ENCODE data around the gene CLPTM1L. TPM values are rescaled to one million over a fixed set of nuclear protein-coding genes. Genes with fewer than 3 reads are reported as not detected.

CLPTM1L gene
- total RNA-seq, 4 donors from 2014 or later = 78.0 to 143 (median 104) TPM

GRCh38 chr5:1338196-1338490 lies 6.8 kb downstream of the CLPTM1L start:
- WGBS, 2 donors (ENCODE audit: low coverage in 1 of 2) = 89% methylated on average over 12 of the region's 12 CpGs; no CpG with 5 or more reads in 1 of the 2 donors
- H3K9me3 ChIP-seq = no peaks in the 10 kb centered on the region
- H3K27me3 ChIP-seq = no peaks in the 10 kb centered on the region
- H3K4me1 ChIP-seq = peaks cover under 1 to 5% (median 2%) of the 10 kb centered on the region in 4 donors
- peaks cover 0 to 34% (median 12%) of the 10 kb centered on the region in 4 donors for H3K36me3 ChIP-seq
- intact Hi-C loops (cut with DNase I; ENCODE audit: low total_unique reads) (no loop called here), in situ Hi-C loops (cut with MboI; ENCODE audit: low pct_ligation_motif_present in 1 of 4, low pct_unique_long_range_greater_than_20kb in 1 of 4, low sequenced_read_pairs in 3 of 4) (no loop called here)
- H3K4me3 ChIP-seq = no peak overlapping the region
- no peak for DNase-seq
- no peak for TF ChIP-seq POLR2AphosphoS5 (IDR thresholded peaks at IDR 0.05)
- TF ChIP-seq POLR2A (IDR thresholded peaks at IDR 0.05) = no peak
- TF ChIP-seq EP300 (IDR thresholded peaks at IDR 0.05; ENCODE audit: low read depth) = no peak
- TF ChIP-seq CTCF (IDR thresholded peaks at IDR 0.05) = no peak
- no peak overlapping the region for H3K27ac ChIP-seq

GRCh38 chr5:1337489-1338195 lies 7.3 kb downstream of the CLPTM1L start:
- 89% methylated on average over 22 of the region's 22 CpGs; no CpG with 5 or more reads in 1 of the 2 donors for WGBS, 2 donors (ENCODE audit: low coverage in 1 of 2)
- intact Hi-C loops (cut with DNase I; ENCODE audit: low total_unique reads) (no loop called here), in situ Hi-C loops (cut with MboI; ENCODE audit: low pct_ligation_motif_present in 1 of 4, low pct_unique_long_range_greater_than_20kb in 1 of 4, low sequenced_read_pairs in 3 of 4) (no loop called here)
- no peaks in the 10 kb centered on the region for H3K27me3 ChIP-seq
- TF ChIP-seq EP300 (IDR thresholded peaks at IDR 0.05; ENCODE audit: low read depth) (no peak), POLR2A (IDR thresholded peaks at IDR 0.05) (no peak), CTCF (IDR thresholded peaks at IDR 0.05) (no peak), POLR2AphosphoS5 (IDR thresholded peaks at IDR 0.05) (no peak)
- H3K4me1 ChIP-seq = no peaks in the 10 kb centered on the region
- no peak overlapping the region for H3K4me3 ChIP-seq
- no peaks in the 10 kb centered on the region for H3K9me3 ChIP-seq
- H3K27ac ChIP-seq = no peak overlapping the region
- no peak for DNase-seq
- H3K36me3 ChIP-seq = peaks cover 0 to 34% (median 12%) of the 10 kb centered on the region in 4 donors

GRCh38 chr5:1336749-1337488 lies 8.0 kb downstream of the CLPTM1L start:
- intact Hi-C loops (cut with DNase I; ENCODE audit: low total_unique reads) = no loop called here
- Histone ChIP-seq H3K4me3 (no peak overlapping the region), H3K27ac (no peak overlapping the region), H3K4me1 (no peaks in the 10 kb centered on the region), H3K9me3 (no peaks in the 10 kb centered on the region), H3K36me3 (peaks cover 0 to 34% (median 13%) of the 10 kb centered on the region in 4 donors), H3K27me3 (no peaks in the 10 kb centered on the region)
- in situ Hi-C loops (cut with MboI; ENCODE audit: low pct_ligation_motif_present in 1 of 4, low pct_unique_long_range_greater_than_20kb in 1 of 4, low sequenced_read_pairs in 3 of 4) = no loop called here
- no peak for TF ChIP-seq EP300 (IDR thresholded peaks at IDR 0.05; ENCODE audit: low read depth)
- no peak for TF ChIP-seq CTCF (IDR thresholded peaks at IDR 0.05)
- TF ChIP-seq POLR2A (IDR thresholded peaks at IDR 0.05) = no peak
- DNase-seq = no peak
- WGBS, 2 donors (ENCODE audit: low coverage in 1 of 2) = 85% methylated on average over 22 of the region's 22 CpGs; no CpG with 5 or more reads in 1 of the 2 donors

DNA sequence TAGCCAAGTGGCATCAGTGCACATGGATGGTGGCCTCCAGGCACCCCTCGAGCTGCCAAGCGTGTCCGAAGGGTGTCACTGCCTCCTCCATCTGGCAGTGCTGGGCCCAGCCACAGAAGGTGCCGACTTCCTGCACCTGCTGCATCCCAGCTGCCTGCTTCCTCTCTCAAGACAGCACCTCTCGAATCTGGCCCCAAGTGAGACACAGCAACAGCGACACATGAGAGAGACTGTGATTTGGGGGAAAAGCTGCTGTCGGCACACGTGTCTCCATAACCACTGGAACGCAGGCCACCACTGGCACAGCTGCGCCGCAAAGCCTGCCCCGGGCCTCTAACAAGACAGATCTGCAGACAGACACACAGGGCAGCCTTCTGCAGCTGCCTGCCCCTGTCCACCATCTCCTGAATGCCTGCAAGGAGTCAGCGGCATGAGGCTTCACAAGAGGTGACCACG lies 8.8 kb downstream of the CLPTM1L start:
- H3K4me1 ChIP-seq = peaks cover 0 to under 1% (median 0%) of the 10 kb centered on the region in 4 donors
- H3K36me3 ChIP-seq = peaks cover 0 to 28% (median 13%) of the 10 kb centered on the region in 4 donors
- in situ Hi-C loops (cut with MboI; ENCODE audit: low pct_ligation_motif_present in 1 of 4, low pct_unique_long_range_greater_than_20kb in 1 of 4, low sequenced_read_pairs in 3 of 4) (no loop called here), intact Hi-C loops (cut with DNase I; ENCODE audit: low total_unique reads) (no loop called here)
- H3K4me3 ChIP-seq = no peak overlapping the region
- H3K27me3 ChIP-seq = no peaks in the 10 kb centered on the region
- H3K9me3 ChIP-seq = no peaks in the 10 kb centered on the region
- 89% methylated on average over 14 of the region's 14 CpGs; no CpG with 5 or more reads in 1 of the 2 donors for WGBS, 2 donors (ENCODE audit: low coverage in 1 of 2)
- TF ChIP-seq CTCF (IDR thresholded peaks at IDR 0.05) = no peak
- no peak for TF ChIP-seq EP300 (IDR thresholded peaks at IDR 0.05; ENCODE audit: low read depth)
- TF ChIP-seq POLR2AphosphoS5 (IDR thresholded peaks at IDR 0.05) = no peak
- TF ChIP-seq POLR2A (IDR thresholded peaks at IDR 0.05) = no peak
- DNase-seq = no peak
- H3K27ac ChIP-seq = no peak overlapping the region

Measured in transverse colon (tissue), 4 donors.